HCT116 (cell line): ENCODE measurements around the gene CPM.

ENCODE experiments used
- CTCF ChIP-seq, 3 experiments: fragments of 200-600 bp in 1 of 3; sonication (generic) in 1 of 3; IDR thresholded peaks in 2 of 3; conservative IDR thresholded peaks in 1 of 3; 2 replicates each; pipeline ENCODE4 v1.5.1; 2012 to 2017; ENCODE audit warnings: low read depth in 2 of 3, low read length in 2 of 3, antibody characterized with exemption in 1 of 3, borderline replicate concordance in 1 of 3, control low read depth in 1 of 3, mild to moderate bottlenecking in 1 of 3, mixed read lengths in 1 of 3, mixed run types in 1 of 3, moderate library complexity in 1 of 3; ENCODE audit not compliant: insufficient read depth in 1 of 3
- EGR1 ChIP-seq: IDR thresholded peaks from 2 replicates; pipeline ENCODE4 v1.6.1; 2012; ENCODE audit warnings: low read depth
- EZH2 ChIP-seq: fragments of 200-600 bp; sonication (generic); IDR thresholded peaks from 2 replicates; pipeline ENCODE4 v1.6.1; 2017; ENCODE audit warnings: antibody characterized with exemption, mixed run types
- JUND ChIP-seq: IDR thresholded peaks from 2 replicates; pipeline ENCODE4 v1.6.1; 2012
- POLR2A ChIP-seq: IDR thresholded peaks from 2 replicates; pipeline ENCODE4 v1.7.0; 2011; ENCODE audit warnings: borderline replicate concordance; ENCODE audit not compliant: insufficient read depth, insufficient read length; ENCODE audit errors: extremely low read depth
- POLR2AphosphoS5 ChIP-seq: IDR thresholded peaks from 2 replicates; pipeline ENCODE4 v1.6.1; 2011; ENCODE audit warnings: mild to moderate bottlenecking, low read depth, low read length, moderate library complexity
- RAD21 ChIP-seq: IDR thresholded peaks from 2 replicates; pipeline ENCODE4 v1.6.1; 2012; ENCODE audit warnings: low read depth, mild to moderate bottlenecking
- SP1 ChIP-seq: IDR thresholded peaks from 2 replicates; pipeline ENCODE4 v1.6.1; 2012; ENCODE audit warnings: low read depth
- ZNF274 ChIP-seq: fragments of 200-500 bp; sonication (Bioruptor generic); IDR thresholded peaks from 2 replicates; pipeline ENCODE4 v1.6.1; 2014; ENCODE audit warnings: mild to moderate bottlenecking, low read depth, low read length, inconsistent platforms

- TF ChIP-seq POLR2AphosphoS5 (no peak), CTCF (IDR thresholded peaks at IDR 0.05 in 2 of 3, conservative IDR thresholded peaks at IDR 0.05 in 1 of 3; ENCODE audit: borderline replicate concordance in 1 of 3, insufficient read depth in 1 of 3, low read depth in 2 of 3, low read length in 2 of 3) (no peak), EGR1 (no peak), RAD21 (no peak), POLR2A (no peak), JUND (no peak), ZNF274 (no peak), SP1 (no peak), EZH2 (no peak)
Observed at GRCh38 chr12:68824597-68825250, 108.2 kb downstream of the CPM start.
